Panc1 (cell line): Measurements from ENCODE around the gene SLC13A3. TPM values are rescaled to one million over a fixed set of nuclear protein-coding genes. Genes with fewer than 3 reads are reported as not detected.

Experiments
- ATAC-seq: fragments of 200-7000 bp; cut with Tn5 transposase; 2 replicates; pipeline ENCODE4 v1.9.1; 2020; ENCODE audit warnings: mild to moderate bottlenecking, moderate library complexity
- BruUV-seq: library from RNA; stranded (reverse); fragments of 400-500 nt; replicated peaks from 2 replicates; lab custom pipeline; 2021; lab: Mats Ljungman, UMichigan
- CTCF ChIA-PET: fragments of 300-600 bp; sonication (Branson Sonifier 250); formaldehyde crosslinking; loops from one replicate; lab custom pipeline; 2022; ENCODE audit warnings: antibody characterized with exemption; lab: Charles Lee
- POLR2A ChIA-PET: fragments of 300-600 bp; sonication (Branson Sonifier 250); formaldehyde crosslinking; loops from one replicate; lab custom pipeline; 2022; ENCODE audit warnings: antibody characterized with exemption; lab: Charles Lee
- DNase-seq: peaks from one replicate; pipeline ENCODE4 v3.0.0-alpha.2; 2010; ENCODE audit warnings: low read depth, low spot score
- H3K27ac ChIP-seq: 2 replicates; pipeline ENCODE4 v1.5.1; 2011; ENCODE audit warnings: mild to moderate bottlenecking, low read length, inconsistent platforms
- H3K27me3 ChIP-seq: fragments of 200-500 bp; sonication (Bioruptor generic); 2 replicates; pipeline ENCODE4 v1.6.0; 2014; ENCODE audit warnings: low read length, inconsistent platforms; ENCODE audit not compliant: control insufficient read depth, insufficient read depth
- H3K36me3 ChIP-seq: fragments of 200-500 bp; sonication (Bioruptor generic); 2 replicates; pipeline ENCODE4 v1.5.1; 2014; ENCODE audit warnings: inconsistent platforms, mild to moderate bottlenecking, low read length, moderate library complexity; ENCODE audit not compliant: control insufficient read depth, insufficient read depth
- H3K4me1 ChIP-seq: 2 replicates; pipeline ENCODE4 v1.5.1; 2011; ENCODE audit warnings: inconsistent platforms, mild to moderate bottlenecking, low read length, moderate library complexity; ENCODE audit not compliant: control insufficient read depth, insufficient read depth
- H3K4me3 ChIP-seq, 2 experiments: 2 replicates each; pipeline ENCODE4 v1.5.1; 2011 to 2012; ENCODE audit warnings: low read depth in 2 of 2, low read length in 2 of 2, mild to moderate bottlenecking in 2 of 2, inconsistent platforms in 1 of 2, moderate library complexity in 1 of 2
- H3K9me3 ChIP-seq: fragments of 200-500 bp; sonication (Bioruptor generic); 2 replicates; pipeline ENCODE4 v1.5.1; 2014; ENCODE audit warnings: low read depth, mild to moderate bottlenecking, inconsistent platforms, low read length, moderate library complexity; ENCODE audit not compliant: control insufficient read depth, insufficient read depth
- POLR2AphosphoS5 ChIP-seq: IDR thresholded peaks from 2 replicates; pipeline ENCODE4 v1.6.1; 2012; ENCODE audit warnings: mild to moderate bottlenecking, low read depth, low read length, moderate library complexity
- SIN3A ChIP-seq: IDR thresholded peaks from 2 replicates; pipeline ENCODE4 v1.6.1; 2012; ENCODE audit warnings: low read depth, mild to moderate bottlenecking, low read length, moderate library complexity, borderline replicate concordance; ENCODE audit not compliant: insufficient read depth
- TCF7L2 ChIP-seq: IDR thresholded peaks from 2 replicates; pipeline ENCODE4 v1.6.1; 2011; ENCODE audit warnings: mild to moderate bottlenecking, low read depth, low read length, inconsistent platforms
- in situ Hi-C: cut with HindIII; loops from 2 replicates; pipeline ENCODE4 v1.10.0; 2016; ENCODE audit warnings: low sequenced_read_pairs, low pct_unique_long_range_greater_than_20kb
- intact Hi-C: fragments of 100-400 bp; cut with micrococcal nuclease; formaldehyde crosslinking; loops from one replicate; pipeline ENCODE4 v1.10.0; 2022; ENCODE audit not compliant: unreplicated experiment
- total RNA-seq: library from RNA; stranded (reverse); gene quantifications from one replicate; pipeline ENCODE4 v1.2.1, GENCODE V29; 2021; ENCODE audit not compliant: unreplicated experiment
- TF ChIP-seq, protein P1 (sequence below), 2 experiments: IDR thresholded peaks; 2 replicates each; pipeline ENCODE4 v1.6.1; 2011 to 2012; ENCODE audit warnings: low read depth in 2 of 2, control low read depth in 1 of 2, low read length in 1 of 2, mild to moderate bottlenecking in 1 of 2, moderate library complexity in 1 of 2; ENCODE audit not compliant: insufficient read depth in 1 of 2
- TF ChIP-seq, protein P2 (sequence below): fragments of 450-650 bp; IDR thresholded peaks from 2 replicates; pipeline ENCODE4 v1.5.1; 2017; ENCODE audit warnings: mild to moderate bottlenecking

The SLC13A3 gene
- total RNA-seq, 1 experiment from 2014 or later = 0.31 TPM

GRCh38 chr20:46602429-46602828 lies 48.8 kb downstream of the SLC13A3 start:
- in situ Hi-C loops = no loop called here
- H3K4me1 ChIP-seq = no peaks in the 10 kb centered on the region
- intact Hi-C loops = no loop called here
- no peak for DNase-seq
- POLR2A ChIA-PET = no interaction called here
- no peaks in the 10 kb centered on the region; the same call in 1 of the 2 replicates for H3K27me3 ChIP-seq
- H3K36me3 ChIP-seq = no peaks in the 10 kb centered on the region
- no peaks in the 10 kb centered on the region for H3K9me3 ChIP-seq
- no peak overlapping the region for H3K4me3 ChIP-seq
- no peak overlapping the region for H3K27ac ChIP-seq
- TF ChIP-seq SIN3A = no peak
- no peak for TF ChIP-seq POLR2AphosphoS5
- TF ChIP-seq, protein P1, sequence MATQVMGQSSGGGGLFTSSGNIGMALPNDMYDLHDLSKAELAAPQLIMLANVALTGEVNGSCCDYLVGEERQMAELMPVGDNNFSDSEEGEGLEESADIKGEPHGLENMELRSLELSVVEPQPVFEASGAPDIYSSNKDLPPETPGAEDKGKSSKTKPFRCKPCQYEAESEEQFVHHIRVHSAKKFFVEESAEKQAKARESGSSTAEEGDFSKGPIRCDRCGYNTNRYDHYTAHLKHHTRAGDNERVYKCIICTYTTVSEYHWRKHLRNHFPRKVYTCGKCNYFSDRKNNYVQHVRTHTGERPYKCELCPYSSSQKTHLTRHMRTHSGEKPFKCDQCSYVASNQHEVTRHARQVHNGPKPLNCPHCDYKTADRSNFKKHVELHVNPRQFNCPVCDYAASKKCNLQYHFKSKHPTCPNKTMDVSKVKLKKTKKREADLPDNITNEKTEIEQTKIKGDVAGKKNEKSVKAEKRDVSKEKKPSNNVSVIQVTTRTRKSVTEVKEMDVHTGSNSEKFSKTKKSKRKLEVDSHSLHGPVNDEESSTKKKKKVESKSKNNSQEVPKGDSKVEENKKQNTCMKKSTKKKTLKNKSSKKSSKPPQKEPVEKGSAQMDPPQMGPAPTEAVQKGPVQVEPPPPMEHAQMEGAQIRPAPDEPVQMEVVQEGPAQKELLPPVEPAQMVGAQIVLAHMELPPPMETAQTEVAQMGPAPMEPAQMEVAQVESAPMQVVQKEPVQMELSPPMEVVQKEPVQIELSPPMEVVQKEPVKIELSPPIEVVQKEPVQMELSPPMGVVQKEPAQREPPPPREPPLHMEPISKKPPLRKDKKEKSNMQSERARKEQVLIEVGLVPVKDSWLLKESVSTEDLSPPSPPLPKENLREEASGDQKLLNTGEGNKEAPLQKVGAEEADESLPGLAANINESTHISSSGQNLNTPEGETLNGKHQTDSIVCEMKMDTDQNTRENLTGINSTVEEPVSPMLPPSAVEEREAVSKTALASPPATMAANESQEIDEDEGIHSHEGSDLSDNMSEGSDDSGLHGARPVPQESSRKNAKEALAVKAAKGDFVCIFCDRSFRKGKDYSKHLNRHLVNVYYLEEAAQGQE (IDR thresholded peaks at IDR 0.05; ENCODE audit: insufficient read depth in 1 of 2, low read depth in 2 of 2, low read length in 1 of 2) = no peak
- no peak for TF ChIP-seq TCF7L2
- TF ChIP-seq, protein P2, sequence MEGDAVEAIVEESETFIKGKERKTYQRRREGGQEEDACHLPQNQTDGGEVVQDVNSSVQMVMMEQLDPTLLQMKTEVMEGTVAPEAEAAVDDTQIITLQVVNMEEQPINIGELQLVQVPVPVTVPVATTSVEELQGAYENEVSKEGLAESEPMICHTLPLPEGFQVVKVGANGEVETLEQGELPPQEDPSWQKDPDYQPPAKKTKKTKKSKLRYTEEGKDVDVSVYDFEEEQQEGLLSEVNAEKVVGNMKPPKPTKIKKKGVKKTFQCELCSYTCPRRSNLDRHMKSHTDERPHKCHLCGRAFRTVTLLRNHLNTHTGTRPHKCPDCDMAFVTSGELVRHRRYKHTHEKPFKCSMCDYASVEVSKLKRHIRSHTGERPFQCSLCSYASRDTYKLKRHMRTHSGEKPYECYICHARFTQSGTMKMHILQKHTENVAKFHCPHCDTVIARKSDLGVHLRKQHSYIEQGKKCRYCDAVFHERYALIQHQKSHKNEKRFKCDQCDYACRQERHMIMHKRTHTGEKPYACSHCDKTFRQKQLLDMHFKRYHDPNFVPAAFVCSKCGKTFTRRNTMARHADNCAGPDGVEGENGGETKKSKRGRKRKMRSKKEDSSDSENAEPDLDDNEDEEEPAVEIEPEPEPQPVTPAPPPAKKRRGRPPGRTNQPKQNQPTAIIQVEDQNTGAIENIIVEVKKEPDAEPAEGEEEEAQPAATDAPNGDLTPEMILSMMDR = no peak
- BruUV-seq = no TSS peak
- ATAC-seq = no peak
- CTCF ChIA-PET = no interaction called here

DNA sequence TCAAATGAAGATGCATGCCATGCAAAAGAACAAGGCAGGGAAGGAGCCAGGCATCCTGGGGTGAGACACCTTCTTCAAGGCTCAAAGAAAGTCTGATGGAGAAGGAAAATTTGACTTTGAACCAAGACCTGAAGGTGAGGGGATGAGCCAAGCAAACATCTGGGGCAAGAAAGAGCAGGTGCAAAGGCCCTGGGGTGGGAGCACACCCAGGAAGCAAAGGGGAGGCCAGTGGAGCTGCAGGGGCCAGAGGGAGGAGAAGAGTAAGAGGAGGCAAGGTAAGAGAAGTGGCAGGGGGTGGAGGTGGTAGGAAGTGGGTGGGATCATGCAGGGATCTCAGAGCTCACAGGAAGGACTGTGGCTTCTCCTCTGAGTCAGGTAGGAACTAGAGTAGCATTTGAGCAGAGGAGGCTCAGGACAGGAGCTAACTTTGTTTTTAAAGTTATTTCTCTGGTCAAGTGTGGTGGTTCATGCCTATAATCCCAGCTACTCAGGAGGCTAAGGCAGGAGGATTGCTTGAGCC lies 49.6 kb downstream of the SLC13A3 start:
- Histone ChIP-seq H3K4me3 (no peak overlapping the region), H3K4me1 (no peaks in the 10 kb centered on the region), H3K9me3 (no peaks in the 10 kb centered on the region), H3K36me3 (no peaks in the 10 kb centered on the region), H3K27me3 (no peaks in the 10 kb centered on the region; the same call in 1 of the 2 replicates), H3K27ac (no peak overlapping the region)
- ChIA-PET CTCF (no interaction called here), POLR2A (no interaction called here)
- no peak for DNase-seq
- in situ Hi-C loops = no loop called here
- BruUV-seq = no TSS peak
- TF ChIP-seq POLR2AphosphoS5 (no peak), TCF7L2 (no peak), SIN3A (no peak)
- TF ChIP-seq, protein P1 (IDR thresholded peaks at IDR 0.05; ENCODE audit: insufficient read depth in 1 of 2, low read depth in 2 of 2, low read length in 1 of 2) = no peak
- TF ChIP-seq, protein P2 = no peak
- no peak for ATAC-seq
- intact Hi-C loops = no loop called here
